ENCODE results near the gene TCF4.

Gene TCF4

DNA sequence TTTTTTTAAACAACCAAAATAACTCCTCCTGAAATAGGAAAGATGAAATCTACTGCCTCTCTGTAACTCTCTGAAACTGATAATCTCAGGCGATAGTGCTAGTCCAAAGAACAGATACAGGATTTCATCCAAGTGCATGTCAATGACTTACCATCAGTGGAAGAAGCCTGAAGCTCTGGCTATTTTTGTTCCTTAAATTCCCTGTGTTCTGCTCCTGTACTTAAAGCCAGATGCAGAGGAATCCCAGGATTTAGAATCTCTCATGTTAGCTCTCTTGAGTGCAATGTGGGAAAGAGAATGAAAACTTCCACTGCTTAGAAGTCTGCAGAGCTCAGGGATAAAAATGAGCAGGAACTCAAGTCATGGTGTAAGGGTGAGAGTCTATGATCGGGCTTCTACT lies 291.9 kb downstream of the TCF4 start:
- no peak overlapping the region for H3K4me3 ChIP-seq (ENCODE audit: low read depth, low read length)
- no peak for DNase-seq (ENCODE audit: low read depth)

DNA sequence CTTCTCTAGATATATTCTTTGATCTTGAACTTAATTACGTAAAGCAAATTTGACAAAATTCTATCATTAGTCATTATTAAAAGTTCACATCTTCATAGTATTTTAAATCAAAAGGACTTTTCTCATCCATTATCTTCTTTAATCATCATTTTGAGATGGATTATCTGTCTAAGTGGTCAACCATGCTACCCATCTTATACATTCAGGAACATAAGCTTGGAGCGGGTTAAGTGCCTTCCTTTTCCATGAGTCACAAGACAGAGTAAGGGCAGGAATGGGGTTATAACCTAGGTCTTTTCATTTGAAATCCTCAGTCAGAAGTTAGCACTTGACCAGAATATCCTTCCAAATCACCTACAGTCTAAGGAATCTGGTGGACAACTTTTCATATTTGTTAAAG lies 297.1 kb downstream of the TCF4 start:
- no peak for DNase-seq (ENCODE audit: low read depth)
- H3K4me3 ChIP-seq (ENCODE audit: low read depth, low read length): no peak overlapping the region

DNA sequence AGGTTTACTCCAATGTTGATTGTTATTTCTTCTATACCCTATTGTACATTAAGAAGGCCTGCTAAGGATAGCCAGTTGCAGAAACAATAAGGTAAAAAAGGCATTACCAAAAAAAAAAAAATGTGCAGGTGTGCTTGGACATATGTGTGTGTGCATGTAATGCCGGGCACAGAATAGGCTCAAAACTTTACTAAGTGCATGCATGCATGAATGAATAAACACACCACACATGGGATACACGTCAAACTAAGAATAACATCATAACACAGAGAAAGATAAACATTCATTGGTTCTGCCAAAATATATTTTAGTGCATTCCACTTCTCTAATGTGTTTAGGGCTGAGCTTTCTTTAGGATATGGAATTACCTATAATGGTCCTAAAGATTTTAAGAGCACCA lies 298.2 kb downstream of the TCF4 start:
- no peak for DNase-seq (ENCODE audit: low read depth)
- H3K4me3 ChIP-seq (ENCODE audit: low read depth, low read length): no peak overlapping the region

DNA sequence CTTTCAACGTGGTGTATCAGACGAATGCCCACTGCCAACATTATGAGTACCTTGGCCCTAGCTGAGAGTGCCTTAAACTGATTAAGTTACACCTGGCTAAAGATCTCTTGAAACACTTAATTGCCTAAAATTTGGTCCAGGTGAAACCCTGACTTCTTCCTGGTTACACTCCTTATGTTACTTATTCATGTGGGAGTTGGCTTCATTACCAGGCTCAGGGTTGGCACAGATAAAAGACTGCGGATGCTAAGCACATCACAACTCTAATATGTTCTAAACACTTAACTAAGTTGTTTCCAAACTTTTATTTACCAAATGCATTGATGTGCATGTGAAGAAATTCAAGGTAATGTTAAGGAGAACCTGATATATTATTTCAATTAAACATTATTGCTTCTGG lies 298.9 kb downstream of the TCF4 start:
- DNase-seq (ENCODE audit: low read depth): no peak
- H3K4me3 ChIP-seq (ENCODE audit: low read depth, low read length): no peak overlapping the region

DNA sequence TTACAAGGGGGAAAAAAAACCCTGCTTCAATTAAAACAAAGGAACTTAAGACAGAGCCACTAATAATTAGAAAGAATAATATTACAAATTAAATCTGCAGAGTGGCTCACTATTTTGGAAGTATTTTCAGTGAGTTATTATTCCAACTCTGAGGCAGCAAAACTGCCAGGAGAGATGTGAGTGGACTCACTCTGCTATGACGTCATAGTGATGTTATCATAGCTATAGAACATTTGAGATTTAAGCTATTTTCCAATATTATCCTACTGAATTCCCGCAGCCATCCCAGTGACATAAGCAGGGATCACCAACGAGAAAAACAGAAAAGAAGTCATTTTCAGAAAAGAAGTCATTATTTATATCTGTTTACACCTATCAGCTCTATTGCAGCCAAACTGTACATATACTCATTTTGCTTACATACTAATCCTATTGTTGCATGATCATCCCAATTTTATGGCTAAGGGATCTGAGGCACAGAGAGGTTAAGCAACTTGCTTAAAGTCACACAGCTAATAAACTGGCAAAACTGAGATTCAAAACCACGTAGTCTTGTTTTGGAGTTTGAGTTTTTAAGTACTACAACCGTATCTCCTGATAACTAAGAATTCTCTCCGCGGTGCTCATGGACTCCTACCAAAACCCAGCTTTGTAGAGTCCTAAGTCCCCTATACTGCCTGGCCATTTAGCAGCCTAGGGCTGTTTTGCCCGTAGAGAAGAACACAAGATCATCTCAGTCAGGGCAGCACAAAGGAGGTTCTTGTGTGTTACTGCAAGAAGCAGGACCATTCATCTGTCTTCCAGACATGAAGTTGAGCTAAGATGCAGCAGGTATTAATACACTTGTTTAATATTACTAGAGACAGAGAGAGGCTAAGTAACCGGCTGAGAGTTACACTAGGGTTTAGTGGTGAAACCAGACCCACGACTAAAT lies 299.8 kb downstream of the TCF4 start:
- H3K4me3 ChIP-seq (ENCODE audit: low read depth, low read length): no peak overlapping the region
- no peak for DNase-seq (ENCODE audit: low read depth)

DNA sequence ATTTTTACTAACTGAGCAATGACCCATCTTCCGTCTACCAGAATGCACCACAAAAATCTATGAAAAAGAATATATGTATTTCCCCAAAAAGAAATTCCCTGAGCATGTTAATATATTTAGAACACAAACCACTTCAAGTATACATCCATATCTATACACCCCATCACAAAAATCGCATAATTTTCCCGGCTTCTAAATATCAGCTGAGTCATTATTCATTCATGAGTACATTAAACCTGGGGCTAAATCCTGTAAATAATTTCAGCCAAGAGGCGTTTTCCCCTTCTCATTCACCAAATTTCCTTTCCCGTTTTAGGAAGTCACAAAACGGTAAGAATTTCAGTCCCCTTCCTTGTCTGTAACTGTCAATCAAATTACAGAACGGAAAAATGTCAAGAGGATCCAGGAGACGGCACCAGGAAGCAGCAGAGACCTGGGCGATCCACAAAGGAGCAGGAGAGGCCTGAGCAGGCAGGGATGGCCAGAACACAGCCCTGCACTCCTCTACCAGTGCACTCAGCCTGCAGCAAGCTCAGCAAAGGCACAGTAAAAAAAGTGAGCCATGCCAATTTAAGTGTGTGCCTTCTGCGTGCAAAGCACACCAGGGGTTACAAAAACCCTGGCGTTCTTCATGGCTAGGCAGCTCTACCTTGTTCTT lies 300.7 kb downstream of the TCF4 start:
- no peak overlapping the region for H3K4me3 ChIP-seq (ENCODE audit: low read depth, low read length)
- no peak for DNase-seq (ENCODE audit: low read depth)

DNA sequence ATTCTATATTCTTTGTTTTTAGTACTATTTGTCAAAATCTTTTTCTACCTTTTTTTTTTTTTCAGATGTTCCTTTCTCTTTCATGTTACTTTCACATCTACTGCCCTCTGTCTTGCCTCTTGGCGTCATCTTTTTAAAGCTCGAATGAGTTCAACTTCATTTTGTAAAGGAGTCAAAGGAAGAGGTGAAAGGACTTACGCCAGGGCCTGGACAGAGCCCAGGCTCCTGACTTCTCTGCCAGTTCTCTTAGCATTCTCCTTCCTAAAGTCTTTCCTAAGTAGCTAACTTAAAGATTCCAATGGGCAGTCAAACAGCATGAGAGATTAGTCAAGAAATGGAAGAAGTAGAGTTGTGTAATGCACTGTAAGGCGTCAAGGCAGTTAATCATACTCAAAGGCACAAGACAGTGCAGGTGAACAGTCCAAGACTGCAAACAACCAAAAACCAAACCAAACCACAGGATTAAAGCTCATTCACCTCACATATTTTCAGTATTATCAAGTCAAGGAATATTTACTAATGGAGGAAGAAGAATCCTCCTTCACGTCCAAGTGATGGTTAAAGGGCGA lies 301.7 kb downstream of the TCF4 start:
- H3K4me3 ChIP-seq (ENCODE audit: low read depth, low read length): no peak overlapping the region
- no peak for DNase-seq (ENCODE audit: low read depth)

DNA sequence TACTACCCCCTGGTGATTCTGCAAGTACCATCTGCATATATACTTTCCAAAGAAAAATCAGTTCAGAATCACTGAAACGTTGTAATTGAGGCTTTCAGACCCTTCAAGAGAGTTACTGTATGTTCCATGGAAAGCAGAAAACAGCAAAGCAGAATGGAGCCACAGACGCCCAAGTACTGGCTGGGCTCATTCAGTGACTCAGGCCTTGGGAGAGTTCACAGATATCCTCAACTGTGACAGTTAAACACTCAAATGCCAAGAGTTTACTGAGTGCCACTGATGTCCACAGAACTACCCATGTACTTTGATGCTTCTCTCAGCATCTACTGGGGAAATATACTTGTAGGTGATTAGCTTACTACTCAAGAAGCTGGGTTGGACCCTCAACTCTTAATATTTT lies 303.4 kb downstream of the TCF4 start:
- no peak overlapping the region for H3K4me3 ChIP-seq (ENCODE audit: low read depth, low read length)
- DNase-seq (ENCODE audit: low read depth): no peak

DNA sequence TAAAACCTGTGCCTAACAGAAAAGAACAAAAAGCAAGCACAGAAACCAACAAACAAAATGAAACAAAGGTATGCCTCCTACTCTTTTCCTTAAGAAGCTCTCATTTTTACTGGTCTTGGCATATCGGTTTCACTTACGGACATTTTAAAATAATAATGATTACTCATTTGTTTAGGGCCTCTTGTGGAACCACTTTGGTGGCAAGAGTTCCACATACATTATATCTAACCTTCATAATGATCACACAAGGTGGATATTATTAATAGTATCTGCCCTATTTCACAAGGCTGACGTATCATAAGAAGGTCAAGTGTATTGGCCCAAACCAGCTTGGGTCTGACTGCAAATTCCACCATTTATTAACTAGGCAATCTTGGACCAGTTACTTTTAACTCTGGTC lies 304.7 kb downstream of the TCF4 start:
- DNase-seq (ENCODE audit: low read depth): no peak
- no peak overlapping the region for H3K4me3 ChIP-seq (ENCODE audit: low read depth, low read length)

DNA sequence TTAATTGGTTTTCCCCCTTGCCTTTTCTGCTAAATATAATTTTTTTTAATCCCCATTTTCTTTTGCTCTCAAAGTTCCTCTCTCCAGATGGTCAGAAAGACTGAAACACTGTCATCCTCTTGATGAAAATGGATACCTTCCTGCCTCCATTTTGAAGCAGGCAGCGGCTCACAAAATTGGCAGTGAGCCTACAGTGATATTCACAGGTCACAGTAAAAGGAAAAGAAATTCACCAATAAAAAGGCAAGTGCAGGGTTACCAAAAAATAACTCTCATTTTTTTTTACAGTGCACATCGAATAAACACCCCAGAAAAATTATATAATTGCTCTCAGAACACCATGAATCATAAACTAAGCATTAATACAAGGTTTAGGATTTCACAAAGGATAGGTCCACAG lies 307.5 kb downstream of the TCF4 start:
- H3K4me3 ChIP-seq (ENCODE audit: low read depth, low read length): no peak overlapping the region
- no peak for DNase-seq (ENCODE audit: low read depth)

DNA sequence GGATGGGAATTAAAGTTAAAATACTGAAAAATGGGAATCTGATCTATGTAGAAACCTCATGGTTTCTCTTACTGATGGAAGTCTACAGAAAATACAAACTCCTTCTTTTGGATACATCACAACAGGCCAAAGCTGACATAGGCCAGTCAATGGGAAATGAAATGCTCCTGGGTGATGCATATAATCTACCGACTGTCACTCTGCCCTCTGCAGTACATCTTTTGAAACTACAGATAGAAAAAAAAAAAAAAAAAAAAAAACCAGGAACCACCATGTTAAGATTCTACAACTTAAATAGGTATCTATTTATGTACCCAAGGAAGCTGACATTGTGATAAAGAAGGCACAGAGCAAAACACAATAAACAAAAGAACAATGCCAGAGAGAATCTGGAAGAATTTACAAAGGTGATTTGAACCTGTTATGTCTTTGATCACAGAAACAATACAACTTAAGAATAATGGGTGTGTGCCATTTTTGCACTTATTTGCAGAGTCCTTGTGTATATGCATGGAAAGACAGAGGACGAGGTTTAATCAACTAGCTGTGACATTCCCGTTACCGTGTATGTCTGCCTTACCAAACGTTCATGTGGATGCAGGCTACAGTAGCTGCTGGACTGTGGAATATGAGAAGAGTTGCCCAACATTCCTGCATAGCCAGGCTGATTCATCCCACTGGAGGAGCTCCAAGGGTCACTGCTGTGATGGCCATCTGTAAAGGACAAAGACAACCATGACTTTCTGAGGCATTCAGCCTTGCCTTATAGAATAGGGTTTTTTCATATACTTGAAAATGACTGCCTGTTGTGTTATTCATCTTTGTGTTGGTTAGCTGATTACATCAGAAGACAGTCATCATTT lies 312.7 kb downstream of the TCF4 start:
- no peak overlapping the region for H3K4me3 ChIP-seq (ENCODE audit: low read depth, low read length)
- DNase-seq (ENCODE audit: low read depth): peak; percentile 72

DNA sequence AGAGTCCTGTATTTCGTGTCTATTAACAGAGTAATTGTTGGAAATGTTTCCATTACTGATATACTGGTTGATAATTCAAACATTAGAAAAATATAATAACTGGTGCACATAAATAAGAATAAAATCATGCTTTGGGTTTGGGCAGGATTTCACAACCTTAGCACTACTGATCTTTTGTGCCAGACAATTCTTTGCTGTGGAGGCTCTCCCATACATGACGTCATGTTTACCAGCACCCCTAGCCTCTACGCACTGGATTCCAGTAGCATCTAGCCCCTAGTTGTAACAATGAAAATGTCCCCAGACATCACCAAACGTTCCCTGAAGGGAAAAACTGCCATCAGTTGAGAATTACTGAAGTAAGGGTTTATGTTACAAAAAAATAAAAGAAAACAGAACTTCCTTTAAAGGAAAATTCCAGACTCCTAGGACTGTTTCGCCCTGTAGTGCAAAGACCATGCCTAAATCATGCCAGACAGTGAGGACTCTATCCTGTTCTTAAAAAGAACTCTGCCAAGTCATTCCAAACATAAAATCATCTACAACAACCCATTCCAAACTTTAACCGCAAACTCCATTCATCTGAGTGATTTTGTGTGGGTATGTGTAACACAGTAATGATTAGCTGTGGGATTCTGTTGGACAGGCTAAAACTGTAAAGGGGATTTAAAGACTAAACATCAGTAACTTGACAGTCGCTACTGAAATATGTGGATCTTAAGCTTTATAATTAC lies 315.3 kb downstream of the TCF4 start:
- no peak for DNase-seq (ENCODE audit: low read depth)
- no peak overlapping the region for H3K4me3 ChIP-seq (ENCODE audit: low read depth, low read length)

DNA sequence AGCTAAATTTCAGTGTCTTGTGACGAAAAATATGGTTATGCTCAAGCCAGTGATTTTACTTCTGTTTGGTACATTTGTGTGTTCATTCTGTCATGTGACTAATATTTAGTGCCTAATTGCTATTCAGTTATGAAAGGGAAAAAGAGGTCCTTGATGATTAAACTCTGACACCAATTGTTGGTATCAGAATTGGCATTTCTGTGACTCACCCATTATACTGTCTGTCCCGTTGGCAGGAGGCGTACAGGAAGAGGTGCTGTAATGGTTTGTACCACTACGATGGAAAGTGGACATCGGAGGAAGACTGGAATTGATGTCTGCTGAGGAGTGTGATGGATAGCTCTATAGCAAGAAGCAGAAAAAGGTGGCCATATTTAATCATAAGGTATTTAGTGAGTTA lies 318.4 kb downstream of the TCF4 start:
- DNase-seq (ENCODE audit: low read depth): no peak
- H3K4me3 ChIP-seq (ENCODE audit: low read depth, low read length): no peak overlapping the region

DNA sequence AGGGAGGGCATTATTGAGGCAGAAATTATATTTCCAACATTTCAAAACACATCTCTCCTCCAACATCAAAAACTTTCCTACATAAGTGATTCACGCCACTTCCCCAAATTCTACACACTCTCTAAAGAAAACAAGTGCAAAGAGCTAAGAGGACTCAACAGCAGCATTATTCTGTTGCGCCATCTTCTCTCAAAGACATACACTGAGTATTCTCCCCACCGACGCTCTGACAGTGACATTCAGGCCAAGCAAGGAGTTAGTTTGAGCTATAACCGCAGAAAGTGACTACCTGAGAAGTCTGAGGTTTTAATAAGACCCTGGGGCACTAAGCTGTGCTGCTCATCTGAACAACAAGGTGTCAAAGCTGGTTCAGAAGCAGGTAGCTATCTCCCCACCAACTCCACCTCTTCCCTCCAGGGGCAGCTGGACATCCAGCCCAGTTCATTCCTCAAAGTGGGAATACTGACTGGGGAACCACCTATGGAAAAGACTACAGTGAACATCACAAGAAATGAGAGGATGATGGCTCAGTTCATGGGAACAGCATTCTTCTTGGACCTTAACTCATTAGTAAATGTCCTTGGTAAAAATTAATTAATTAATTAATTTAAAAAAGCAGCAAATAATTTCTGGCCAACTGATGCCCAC lies 319.2 kb downstream of the TCF4 start:
- DNase-seq (ENCODE audit: low read depth): no peak
- no peak overlapping the region for H3K4me3 ChIP-seq (ENCODE audit: low read depth, low read length)

DNA sequence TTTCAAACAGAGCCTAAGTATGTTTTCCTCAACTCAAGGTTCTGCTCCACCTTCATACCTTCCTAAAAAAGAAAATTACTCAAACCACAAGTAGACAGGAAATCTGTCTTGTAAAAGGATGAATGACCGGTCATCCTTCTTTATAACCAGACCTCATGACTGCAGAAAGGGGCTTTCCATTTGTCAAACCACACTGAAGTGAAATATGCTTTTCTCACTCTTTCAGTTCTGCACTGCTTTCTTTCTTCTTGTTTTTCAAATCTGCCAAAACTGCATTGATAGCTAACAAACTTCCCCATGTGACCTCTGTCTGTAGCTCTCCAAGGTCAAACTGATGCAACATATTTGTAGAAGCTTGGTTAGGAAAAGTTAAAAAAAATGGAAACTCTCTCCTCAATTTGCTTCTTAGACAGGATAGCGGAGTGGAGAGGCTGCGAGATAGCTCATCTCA lies 319.8 kb downstream of the TCF4 start:
- no peak for DNase-seq (ENCODE audit: low read depth)
- no peak overlapping the region for H3K4me3 ChIP-seq (ENCODE audit: low read depth, low read length)

DNA sequence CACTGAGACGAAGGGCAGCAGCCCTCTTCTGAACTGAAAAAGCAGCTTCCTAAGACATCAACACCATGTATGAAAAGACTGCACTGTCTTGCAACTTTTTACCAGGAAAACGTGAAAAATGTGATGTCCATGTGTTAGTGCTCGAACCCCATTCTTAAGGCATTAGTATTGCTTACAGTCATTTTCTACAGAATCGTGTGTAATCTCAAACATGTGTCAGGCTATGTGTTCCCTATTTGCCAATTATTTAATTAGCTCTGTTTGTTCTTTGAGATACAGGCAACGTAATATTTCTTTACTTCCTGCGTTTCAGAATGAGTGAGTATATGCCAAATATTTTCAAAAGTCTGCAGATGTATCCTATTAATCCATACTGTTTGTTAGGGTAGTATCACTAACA lies 321.0 kb downstream of the TCF4 start:
- H3K4me3 ChIP-seq (ENCODE audit: low read depth, low read length): no peak overlapping the region
- no peak for DNase-seq (ENCODE audit: low read depth)

DNA sequence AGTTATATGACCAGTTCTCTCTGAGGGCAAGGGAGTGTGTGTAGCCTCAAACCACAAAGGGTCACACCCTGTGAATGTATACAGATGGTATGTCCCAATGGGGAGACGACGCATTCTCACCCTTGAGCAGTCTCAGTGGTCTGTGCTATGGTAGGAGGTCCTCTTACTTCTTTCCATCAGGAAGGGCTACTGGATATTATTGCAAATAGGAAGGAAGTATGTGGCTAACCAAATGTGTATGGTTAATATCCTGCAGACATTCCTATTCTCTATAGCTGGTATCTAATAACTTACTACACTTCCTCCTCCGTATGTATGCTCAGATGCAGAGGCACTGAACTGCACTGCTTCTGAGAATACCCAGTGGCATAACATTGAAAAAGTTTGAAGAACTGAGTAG lies 322.0 kb downstream of the TCF4 start:
- no peak overlapping the region for H3K4me3 ChIP-seq (ENCODE audit: low read depth, low read length)
- DNase-seq (ENCODE audit: low read depth): peak; percentile 65

DNA sequence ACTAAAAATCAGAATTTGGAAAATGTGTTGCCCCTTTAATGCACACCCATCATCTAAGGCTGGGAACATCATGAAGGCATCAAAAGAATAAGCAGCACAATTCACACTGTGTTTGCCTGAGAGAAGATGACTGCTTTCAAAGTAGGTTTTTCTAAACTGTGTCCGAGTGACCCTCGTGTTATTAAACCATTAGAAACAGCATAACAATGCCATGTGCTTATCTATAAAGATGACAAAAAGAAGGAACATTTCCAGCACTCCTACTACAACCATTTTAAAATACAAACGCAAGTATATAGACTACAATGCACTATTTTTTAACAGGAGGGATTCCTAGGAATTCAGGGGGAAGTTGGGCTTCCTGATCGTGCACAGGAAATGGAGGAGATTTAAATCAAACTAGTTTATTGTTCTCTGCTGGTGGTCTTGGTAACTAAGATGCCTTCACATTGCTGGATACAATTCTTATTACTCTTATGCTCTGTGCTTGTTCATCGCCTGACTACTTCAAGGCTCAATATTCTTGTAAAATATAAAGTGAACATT lies 322.8 kb downstream of the TCF4 start:
- DNase-seq (ENCODE audit: low read depth): no peak
- no peak overlapping the region for H3K4me3 ChIP-seq (ENCODE audit: low read depth, low read length)

All from skeletal muscle cell (primary cell).